Measurements from ENCODE around the gene RGS16.

DNA sequence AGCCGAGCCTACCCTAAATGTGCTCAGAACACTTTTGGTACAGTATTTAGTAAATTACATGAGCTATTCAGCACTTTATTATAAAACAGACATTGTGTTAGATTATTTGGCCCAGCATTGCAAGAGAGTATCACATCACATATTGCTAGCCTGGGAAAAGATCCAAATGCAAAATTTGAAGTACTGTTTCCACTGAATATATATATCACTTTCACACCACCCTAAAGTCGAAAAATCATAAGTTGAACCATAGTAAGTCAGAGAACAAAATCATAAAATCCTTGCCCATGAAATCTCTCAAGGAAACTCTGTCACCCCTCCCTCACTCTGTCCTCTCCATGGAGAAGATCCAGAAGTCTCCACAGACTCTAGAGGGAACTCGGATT, 47.1 kb upstream of the RGS16 start:
- TF ChIP-seq, protein P1, sequence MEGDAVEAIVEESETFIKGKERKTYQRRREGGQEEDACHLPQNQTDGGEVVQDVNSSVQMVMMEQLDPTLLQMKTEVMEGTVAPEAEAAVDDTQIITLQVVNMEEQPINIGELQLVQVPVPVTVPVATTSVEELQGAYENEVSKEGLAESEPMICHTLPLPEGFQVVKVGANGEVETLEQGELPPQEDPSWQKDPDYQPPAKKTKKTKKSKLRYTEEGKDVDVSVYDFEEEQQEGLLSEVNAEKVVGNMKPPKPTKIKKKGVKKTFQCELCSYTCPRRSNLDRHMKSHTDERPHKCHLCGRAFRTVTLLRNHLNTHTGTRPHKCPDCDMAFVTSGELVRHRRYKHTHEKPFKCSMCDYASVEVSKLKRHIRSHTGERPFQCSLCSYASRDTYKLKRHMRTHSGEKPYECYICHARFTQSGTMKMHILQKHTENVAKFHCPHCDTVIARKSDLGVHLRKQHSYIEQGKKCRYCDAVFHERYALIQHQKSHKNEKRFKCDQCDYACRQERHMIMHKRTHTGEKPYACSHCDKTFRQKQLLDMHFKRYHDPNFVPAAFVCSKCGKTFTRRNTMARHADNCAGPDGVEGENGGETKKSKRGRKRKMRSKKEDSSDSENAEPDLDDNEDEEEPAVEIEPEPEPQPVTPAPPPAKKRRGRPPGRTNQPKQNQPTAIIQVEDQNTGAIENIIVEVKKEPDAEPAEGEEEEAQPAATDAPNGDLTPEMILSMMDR (IDR thresholded peaks at IDR 0.05), result no peak
- TF ChIP-seq POLR2AphosphoS5 (IDR thresholded peaks at IDR 0.05; ENCODE audit: low read depth, low read length), result no peak
- TF ChIP-seq, protein P2, sequence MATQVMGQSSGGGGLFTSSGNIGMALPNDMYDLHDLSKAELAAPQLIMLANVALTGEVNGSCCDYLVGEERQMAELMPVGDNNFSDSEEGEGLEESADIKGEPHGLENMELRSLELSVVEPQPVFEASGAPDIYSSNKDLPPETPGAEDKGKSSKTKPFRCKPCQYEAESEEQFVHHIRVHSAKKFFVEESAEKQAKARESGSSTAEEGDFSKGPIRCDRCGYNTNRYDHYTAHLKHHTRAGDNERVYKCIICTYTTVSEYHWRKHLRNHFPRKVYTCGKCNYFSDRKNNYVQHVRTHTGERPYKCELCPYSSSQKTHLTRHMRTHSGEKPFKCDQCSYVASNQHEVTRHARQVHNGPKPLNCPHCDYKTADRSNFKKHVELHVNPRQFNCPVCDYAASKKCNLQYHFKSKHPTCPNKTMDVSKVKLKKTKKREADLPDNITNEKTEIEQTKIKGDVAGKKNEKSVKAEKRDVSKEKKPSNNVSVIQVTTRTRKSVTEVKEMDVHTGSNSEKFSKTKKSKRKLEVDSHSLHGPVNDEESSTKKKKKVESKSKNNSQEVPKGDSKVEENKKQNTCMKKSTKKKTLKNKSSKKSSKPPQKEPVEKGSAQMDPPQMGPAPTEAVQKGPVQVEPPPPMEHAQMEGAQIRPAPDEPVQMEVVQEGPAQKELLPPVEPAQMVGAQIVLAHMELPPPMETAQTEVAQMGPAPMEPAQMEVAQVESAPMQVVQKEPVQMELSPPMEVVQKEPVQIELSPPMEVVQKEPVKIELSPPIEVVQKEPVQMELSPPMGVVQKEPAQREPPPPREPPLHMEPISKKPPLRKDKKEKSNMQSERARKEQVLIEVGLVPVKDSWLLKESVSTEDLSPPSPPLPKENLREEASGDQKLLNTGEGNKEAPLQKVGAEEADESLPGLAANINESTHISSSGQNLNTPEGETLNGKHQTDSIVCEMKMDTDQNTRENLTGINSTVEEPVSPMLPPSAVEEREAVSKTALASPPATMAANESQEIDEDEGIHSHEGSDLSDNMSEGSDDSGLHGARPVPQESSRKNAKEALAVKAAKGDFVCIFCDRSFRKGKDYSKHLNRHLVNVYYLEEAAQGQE (IDR thresholded peaks at IDR 0.05; ENCODE audit: insufficient read depth in 1 of 2, low read depth in 2 of 2, low read length in 1 of 2), result no peak
- no peak for TF ChIP-seq TCF7L2 (IDR thresholded peaks at IDR 0.05; ENCODE audit: low read depth, low read length)
- no peak for TF ChIP-seq SIN3A (IDR thresholded peaks at IDR 0.05; ENCODE audit: borderline replicate concordance, insufficient read depth, low read depth, low read length)
